ENCODE results near the gene SCD. TPM values are rescaled to one million over a fixed set of nuclear protein-coding genes. Genes with fewer than 3 reads are reported as not detected.

SCD gene
- total and polyA plus RNA-seq, 5 donors from 2014 or later = 0.22 to 1.3 (median 0.92) TPM

- H3K27ac ChIP-seq (ENCODE audit: insufficient read depth, low read length, poor library complexity, severe bottlenecking) = no peak within 1 kb of the TSS
- no peaks in the 10 kb centered on the region for H3K9me3 ChIP-seq (ENCODE audit: control insufficient read depth in 2 of 2, low read length in 2 of 2)
- Mint-ChIP-seq H3K27ac (no peak within 1 kb of the TSS), H3K27me3 (peaks cover 19% of the 10 kb centered on the region), H3K36me3 (no peaks in the 10 kb centered on the region), H3K4me3 (no peak within 1 kb of the TSS), H3K9me3 (peaks cover 0 to 1% (median 0%) of the 10 kb centered on the region in 7 donors), H3K4me1 (peaks cover 0 to 13% (median 3%) of the 10 kb centered on the region in 4 donors)
- H3K4me1 ChIP-seq (ENCODE audit: control insufficient read depth, insufficient read depth, low read length, poor library complexity, severe bottlenecking) = peaks cover 7% of the 10 kb centered on the region
- no peak within 1 kb of the TSS for H3K4me3 ChIP-seq (ENCODE audit: low read depth, low read length)
- H3K27me3 ChIP-seq (ENCODE audit: control insufficient read depth, insufficient read depth, low read length) = no peaks in the 10 kb centered on the region
- ATAC-seq (ENCODE audit: low read depth in 2 of 2) (no peak), DNase-seq (no peak)
- H3K36me3 ChIP-seq (ENCODE audit: control insufficient read depth, insufficient read depth, low read length) = no peaks in the 10 kb centered on the region
Measured at GRCh38 chr10:100330079-100330478, 17.0 kb upstream of the SCD start, which contains the start of gene PKD2L1. PKD2L1 (minus strand) TSS chr10:100330228; CDS start chr10:100330103, 125 bp downstream.

DNA sequence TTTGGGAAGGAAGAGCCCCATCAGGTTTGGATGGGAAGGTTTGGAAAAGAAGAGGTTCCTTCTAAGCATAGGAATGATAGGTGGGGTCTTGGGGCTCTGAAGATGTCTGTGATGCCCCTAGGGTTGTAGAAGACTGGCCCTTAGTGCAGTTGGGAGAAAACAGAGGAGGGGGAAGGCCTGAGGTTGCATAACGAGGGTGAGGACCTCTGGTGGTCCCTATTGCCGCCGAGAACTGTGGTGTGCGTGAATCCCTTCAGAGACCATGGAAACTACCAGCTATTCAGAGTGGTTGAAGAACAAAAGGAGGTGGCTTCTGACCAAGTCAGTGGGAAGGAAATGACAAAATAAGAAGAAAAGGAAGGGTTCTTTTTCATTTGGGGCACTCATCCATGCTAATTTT is 13.9 kb upstream of the SCD start:
- Mint-ChIP-seq H3K27me3 (peaks cover 20% of the 10 kb centered on the region), H3K4me1 (no peaks in the 10 kb centered on the region), H3K36me3 (no peaks in the 10 kb centered on the region), H3K4me3 (no peak overlapping the region), H3K9me3 (no peaks in the 10 kb centered on the region), H3K27ac (no peak overlapping the region)
- H3K36me3 ChIP-seq (ENCODE audit: control insufficient read depth, insufficient read depth, low read length) = no peaks in the 10 kb centered on the region
- H3K9me3 ChIP-seq (ENCODE audit: control insufficient read depth in 2 of 2, low read length in 2 of 2) = no peaks in the 10 kb centered on the region
- H3K27me3 ChIP-seq (ENCODE audit: control insufficient read depth, insufficient read depth, low read length) = no peaks in the 10 kb centered on the region
- H3K4me1 ChIP-seq (ENCODE audit: control insufficient read depth, insufficient read depth, low read length, poor library complexity, severe bottlenecking) = no peaks in the 10 kb centered on the region
- ATAC-seq (ENCODE audit: low read depth in 2 of 2) = no peak
- H3K4me3 ChIP-seq (ENCODE audit: low read depth, low read length) = no peak overlapping the region
- no peak overlapping the region for H3K27ac ChIP-seq (ENCODE audit: insufficient read depth, low read length, poor library complexity, severe bottlenecking)
- DNase-seq = no peak

- Histone ChIP-seq H3K27ac (ENCODE audit: insufficient read depth, low read length, poor library complexity, severe bottlenecking) (no peak overlapping the region), H3K4me3 (ENCODE audit: low read depth, low read length) (no peak overlapping the region), H3K36me3 (ENCODE audit: control insufficient read depth, insufficient read depth, low read length) (no peaks in the 10 kb centered on the region), H3K4me1 (ENCODE audit: control insufficient read depth, insufficient read depth, low read length, poor library complexity, severe bottlenecking) (no peaks in the 10 kb centered on the region), H3K27me3 (ENCODE audit: control insufficient read depth, insufficient read depth, low read length) (no peaks in the 10 kb centered on the region), H3K9me3 (ENCODE audit: control insufficient read depth in 2 of 2, low read length in 2 of 2) (no peaks in the 10 kb centered on the region)
- DNase-seq (no peak), ATAC-seq (ENCODE audit: low read depth in 2 of 2) (no peak)
- H3K27ac Mint-ChIP-seq = no peak overlapping the region
- H3K27me3 Mint-ChIP-seq = peaks cover 27% of the 10 kb centered on the region
- peaks cover 0 to 4% (median under 1%) of the 10 kb centered on the region in 4 donors for H3K4me1 Mint-ChIP-seq
- H3K36me3 Mint-ChIP-seq = no peaks in the 10 kb centered on the region
- no peaks in the 10 kb centered on the region for H3K9me3 Mint-ChIP-seq
- no peak overlapping the region for H3K4me3 Mint-ChIP-seq
Measured at GRCh38 chr10:100333661-100334440, 13.2 kb upstream of the SCD start.

- H3K9me3 Mint-ChIP-seq = no peaks in the 10 kb centered on the region
- no peaks in the 10 kb centered on the region for H3K36me3 ChIP-seq (ENCODE audit: control insufficient read depth, insufficient read depth, low read length)
- peaks cover 27% of the 10 kb centered on the region for H3K27me3 Mint-ChIP-seq
- no peak overlapping the region for H3K27ac Mint-ChIP-seq
- H3K36me3 Mint-ChIP-seq = no peaks in the 10 kb centered on the region
- DNase-seq = no peak
- ATAC-seq (ENCODE audit: low read depth in 2 of 2) = no peak
- H3K27me3 ChIP-seq (ENCODE audit: control insufficient read depth, insufficient read depth, low read length) = no peaks in the 10 kb centered on the region
- peaks cover 0 to 4% (median under 1%) of the 10 kb centered on the region in 4 donors for H3K4me1 Mint-ChIP-seq
- no peak overlapping the region for H3K4me3 ChIP-seq (ENCODE audit: low read depth, low read length)
- H3K4me1 ChIP-seq (ENCODE audit: control insufficient read depth, insufficient read depth, low read length, poor library complexity, severe bottlenecking) = no peaks in the 10 kb centered on the region
- H3K27ac ChIP-seq (ENCODE audit: insufficient read depth, low read length, poor library complexity, severe bottlenecking) = no peak overlapping the region
- H3K9me3 ChIP-seq (ENCODE audit: control insufficient read depth in 2 of 2, low read length in 2 of 2) = no peaks in the 10 kb centered on the region
- no peak overlapping the region for H3K4me3 Mint-ChIP-seq
Measured at GRCh38 chr10:100334762-100335161, 12.3 kb upstream of the SCD start.

GRCh38 chr10:100338434-100339036 is 8.5 kb upstream of the SCD start:
- ATAC-seq (ENCODE audit: low read depth in 2 of 2) (peak; percentile 83 to 85), DNase-seq (peak; percentile 57 to 76 (median 71))
- no peaks in the 10 kb centered on the region for H3K27me3 ChIP-seq (ENCODE audit: control insufficient read depth, insufficient read depth, low read length)
- H3K9me3 ChIP-seq (ENCODE audit: control insufficient read depth in 2 of 2, low read length in 2 of 2) = no peaks in the 10 kb centered on the region
- peaks cover 19% of the 10 kb centered on the region for H3K27me3 Mint-ChIP-seq
- H3K9me3 Mint-ChIP-seq = no peaks in the 10 kb centered on the region
- no peaks in the 10 kb centered on the region for H3K4me1 ChIP-seq (ENCODE audit: control insufficient read depth, insufficient read depth, low read length, poor library complexity, severe bottlenecking)
- H3K36me3 ChIP-seq (ENCODE audit: control insufficient read depth, insufficient read depth, low read length) = no peaks in the 10 kb centered on the region
- no peak overlapping the region for H3K27ac ChIP-seq (ENCODE audit: insufficient read depth, low read length, poor library complexity, severe bottlenecking)
- H3K27ac Mint-ChIP-seq = peak overlapping the region in 1 of 3 donors; percentile 52
- peaks cover 0 to 4% (median under 1%) of the 10 kb centered on the region in 4 donors for H3K4me1 Mint-ChIP-seq
- no peak overlapping the region for H3K4me3 ChIP-seq (ENCODE audit: low read depth, low read length)
- no peak overlapping the region for H3K4me3 Mint-ChIP-seq
- no peaks in the 10 kb centered on the region for H3K36me3 Mint-ChIP-seq

GRCh38 chr10:100339236-100339635 is 7.8 kb upstream of the SCD start:
- no peak for DNase-seq
- Histone ChIP-seq H3K9me3 (ENCODE audit: control insufficient read depth in 2 of 2, low read length in 2 of 2) (no peaks in the 10 kb centered on the region), H3K4me3 (ENCODE audit: low read depth, low read length) (no peak overlapping the region)

DNA sequence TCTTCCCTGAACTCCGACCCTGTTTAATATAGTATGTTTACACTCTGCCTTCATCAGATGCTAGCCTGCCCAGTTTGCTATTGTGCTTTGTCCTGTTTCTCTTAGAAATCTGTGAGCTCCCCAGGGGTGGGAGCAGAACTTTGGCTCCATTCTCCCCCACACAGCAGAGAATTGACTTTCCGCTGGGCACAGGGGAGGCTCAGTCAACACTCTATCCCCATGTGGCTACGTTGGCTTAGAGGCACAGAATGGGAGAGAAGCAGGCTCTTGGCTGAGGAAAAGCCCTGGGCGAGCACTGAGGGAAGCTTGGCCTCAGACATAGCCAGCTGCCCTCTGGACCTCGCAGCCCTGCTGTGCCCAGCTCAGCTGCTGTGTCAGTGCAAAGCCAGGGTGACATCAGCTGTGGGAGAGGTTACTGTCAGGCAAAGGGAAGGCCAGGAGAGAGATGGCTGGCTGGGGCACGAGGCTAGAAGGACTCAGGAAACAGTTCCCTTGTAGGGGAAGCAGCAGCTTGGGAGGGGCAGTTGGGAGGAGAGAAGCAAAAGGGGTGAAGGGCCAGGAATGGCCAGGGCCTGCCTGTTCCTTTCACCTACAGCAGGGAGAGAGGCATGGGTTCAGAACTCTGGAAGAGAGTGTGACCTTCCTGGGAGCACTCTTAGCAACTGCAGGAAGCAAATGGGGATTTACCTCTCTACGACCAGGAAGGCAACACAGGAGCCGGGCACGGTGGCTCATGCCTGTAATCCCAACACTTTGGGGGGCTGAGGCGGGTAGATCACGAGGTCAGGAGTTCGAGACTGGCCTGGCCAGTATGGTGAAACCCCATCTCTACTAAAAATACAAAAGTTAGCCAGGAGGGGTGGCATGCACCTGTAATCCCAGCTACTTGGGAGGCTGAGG is 5.8 kb upstream of the SCD start:
- Mint-ChIP-seq H3K27me3 (peaks cover 21% of the 10 kb centered on the region), H3K27ac (no peak overlapping the region), H3K4me3 (no peak overlapping the region), H3K4me1 (peaks cover 0 to 7% (median 4%) of the 10 kb centered on the region in 4 donors), H3K9me3 (peaks cover 0 to 2% (median 0%) of the 10 kb centered on the region in 7 donors), H3K36me3 (no peaks in the 10 kb centered on the region)
- peaks cover 2% of the 10 kb centered on the region for H3K4me1 ChIP-seq (ENCODE audit: control insufficient read depth, insufficient read depth, low read length, poor library complexity, severe bottlenecking)
- no peak for ATAC-seq (ENCODE audit: low read depth in 2 of 2)
- H3K27ac ChIP-seq (ENCODE audit: insufficient read depth, low read length, poor library complexity, severe bottlenecking) = no peak overlapping the region
- DNase-seq = no peak
- no peak overlapping the region for H3K4me3 ChIP-seq (ENCODE audit: low read depth, low read length)
- no peaks in the 10 kb centered on the region for H3K36me3 ChIP-seq (ENCODE audit: control insufficient read depth, insufficient read depth, low read length)
- H3K27me3 ChIP-seq (ENCODE audit: control insufficient read depth, insufficient read depth, low read length) = no peaks in the 10 kb centered on the region
- no peaks in the 10 kb centered on the region for H3K9me3 ChIP-seq (ENCODE audit: control insufficient read depth in 2 of 2, low read length in 2 of 2)

More at GRCh38 chr10:100339236-100339635, 7.8 kb upstream of the SCD start:
- peaks cover 22% of the 10 kb centered on the region for H3K27me3 Mint-ChIP-seq
- H3K27ac Mint-ChIP-seq = peak overlapping the region in 1 of 3 donors; percentile 67
- H3K4me1 Mint-ChIP-seq = peaks cover 0 to 4% (median 1%) of the 10 kb centered on the region in 4 donors
- H3K36me3 Mint-ChIP-seq = no peaks in the 10 kb centered on the region
- H3K4me1 ChIP-seq (ENCODE audit: control insufficient read depth, insufficient read depth, low read length, poor library complexity, severe bottlenecking) = no peaks in the 10 kb centered on the region
- no peaks in the 10 kb centered on the region for H3K9me3 Mint-ChIP-seq
- no peaks in the 10 kb centered on the region for H3K36me3 ChIP-seq (ENCODE audit: control insufficient read depth, insufficient read depth, low read length)
- ATAC-seq (ENCODE audit: low read depth in 2 of 2) = no peak
- no peaks in the 10 kb centered on the region for H3K27me3 ChIP-seq (ENCODE audit: control insufficient read depth, insufficient read depth, low read length)
- no peak overlapping the region for H3K27ac ChIP-seq (ENCODE audit: insufficient read depth, low read length, poor library complexity, severe bottlenecking)
- H3K4me3 Mint-ChIP-seq = no peak overlapping the region
